Measurements from ENCODE around the gene RNF220. TPM values are rescaled to one million over a fixed set of nuclear protein-coding genes. Genes with fewer than 3 reads are reported as not detected.
"Not testable (repeated sequence)": the region's sequence is repeated elsewhere in the genome, so short reads cannot be mapped to it uniquely, and the experiment has no call there.

Gene RNF220
- total RNA-seq, 1 donor from 2014 or later: 25.1 TPM

DNA sequence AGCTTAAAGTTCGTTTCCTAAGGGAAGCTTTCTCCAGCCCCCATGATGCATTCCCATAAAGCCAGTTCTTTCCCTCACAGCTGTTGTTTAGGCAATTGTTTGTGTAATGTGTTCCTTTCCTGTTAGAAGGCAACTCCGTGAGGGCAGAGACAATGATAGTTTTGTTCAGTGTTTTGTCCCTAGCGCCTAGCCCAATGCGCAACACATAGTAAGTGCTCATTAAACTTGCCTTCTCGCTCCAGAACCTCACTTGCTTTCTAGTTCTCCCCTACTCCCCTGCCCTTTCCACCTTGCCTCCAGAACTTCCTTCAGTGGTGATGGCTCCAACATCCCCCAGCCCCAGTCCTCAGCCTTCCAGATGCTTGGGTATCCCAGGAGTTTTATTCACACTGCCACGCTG lies 153.8 kb downstream of the RNF220 start:
- no peak overlapping the region for H3K9ac ChIP-seq (ENCODE audit: low read depth in 1 of 3, low read length in 3 of 3)
- H3K36me3 ChIP-seq (ENCODE audit: control insufficient read depth in 3 of 3, insufficient read depth in 3 of 3, low read length in 3 of 3): no peaks in the 10 kb centered on the region
- peaks cover 15 to 20% (median 19%) of the 10 kb centered on the region in 3 donors for H3K27me3 ChIP-seq (ENCODE audit: control insufficient read depth in 3 of 3, insufficient read depth in 3 of 3, low read length in 3 of 3)
- H3K9me3 ChIP-seq (ENCODE audit: control insufficient read depth in 3 of 3, low read length in 3 of 3): no peaks in the 10 kb centered on the region
- no peaks in the 10 kb centered on the region for H3K4me1 ChIP-seq (ENCODE audit: control insufficient read depth in 3 of 3, insufficient read depth in 3 of 3, low read length in 3 of 3)
- no peak overlapping the region for H3K4me3 ChIP-seq (ENCODE audit: low read length in 3 of 3)
- H3K27ac ChIP-seq (ENCODE audit: low read depth, low read length): no peak overlapping the region

DNA sequence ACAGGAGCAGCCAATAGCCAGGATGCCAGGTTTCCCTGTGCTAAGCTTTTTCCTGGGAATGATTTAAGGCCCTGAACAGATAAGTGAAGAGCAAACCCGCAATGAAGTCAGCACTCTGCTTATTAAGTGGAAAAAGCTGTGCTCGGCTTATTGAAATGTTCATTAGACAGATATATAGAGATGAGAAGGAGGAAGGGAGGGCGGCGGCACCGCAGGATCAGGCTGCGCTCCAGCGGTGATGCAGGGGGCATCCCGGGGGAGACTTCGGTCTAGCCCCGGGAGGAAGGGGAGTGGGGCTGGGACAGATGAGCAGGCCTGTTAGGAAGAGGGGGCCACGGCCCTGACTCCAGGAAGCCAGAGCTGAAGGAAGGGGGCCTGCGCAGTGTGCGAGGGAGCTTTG lies 154.3 kb downstream of the RNF220 start:
- H3K4me1 ChIP-seq (ENCODE audit: control insufficient read depth in 3 of 3, insufficient read depth in 3 of 3, low read length in 3 of 3): no peaks in the 10 kb centered on the region
- no peak overlapping the region for H3K4me3 ChIP-seq (ENCODE audit: low read length in 3 of 3)
- H3K9me3 ChIP-seq (ENCODE audit: control insufficient read depth in 3 of 3, low read length in 3 of 3): no peaks in the 10 kb centered on the region
- no peaks in the 10 kb centered on the region for H3K36me3 ChIP-seq (ENCODE audit: control insufficient read depth in 3 of 3, insufficient read depth in 3 of 3, low read length in 3 of 3)
- no peak overlapping the region for H3K9ac ChIP-seq (ENCODE audit: low read depth in 1 of 3, low read length in 3 of 3)
- no peak overlapping the region for H3K27ac ChIP-seq (ENCODE audit: low read depth, low read length)
- peaks cover 15 to 19% (median 16%) of the 10 kb centered on the region in 3 donors for H3K27me3 ChIP-seq (ENCODE audit: control insufficient read depth in 3 of 3, insufficient read depth in 3 of 3, low read length in 3 of 3)

DNA sequence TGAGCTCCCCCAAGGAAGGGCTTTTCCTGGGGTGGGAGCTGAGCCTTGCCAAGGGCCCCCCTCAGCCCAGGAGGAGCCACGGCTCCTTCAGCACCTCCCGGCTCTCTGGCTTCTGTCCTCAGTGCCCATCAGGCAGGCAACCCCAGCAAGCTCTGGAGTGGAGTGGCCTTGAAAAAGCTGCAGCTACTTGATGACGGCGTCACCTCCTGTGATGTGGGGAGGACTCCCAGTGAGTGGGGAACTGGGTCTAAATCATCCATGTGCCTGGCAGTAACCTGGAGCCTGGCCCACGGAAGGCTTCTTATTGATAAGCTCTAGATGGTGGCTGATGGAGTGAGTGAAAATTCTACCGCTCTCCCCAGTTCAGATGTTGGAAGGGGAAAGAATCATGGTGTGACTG lies 154.9 kb downstream of the RNF220 start:
- no peak overlapping the region for H3K9ac ChIP-seq (ENCODE audit: low read depth in 1 of 3, low read length in 3 of 3)
- no peaks in the 10 kb centered on the region for H3K36me3 ChIP-seq (ENCODE audit: control insufficient read depth in 3 of 3, insufficient read depth in 3 of 3, low read length in 3 of 3)
- no peaks in the 10 kb centered on the region for H3K9me3 ChIP-seq (ENCODE audit: control insufficient read depth in 3 of 3, low read length in 3 of 3)
- peaks cover 15 to 19% (median 16%) of the 10 kb centered on the region in 3 donors for H3K27me3 ChIP-seq (ENCODE audit: control insufficient read depth in 3 of 3, insufficient read depth in 3 of 3, low read length in 3 of 3)
- H3K4me1 ChIP-seq (ENCODE audit: control insufficient read depth in 3 of 3, insufficient read depth in 3 of 3, low read length in 3 of 3): no peaks in the 10 kb centered on the region
- no peak overlapping the region for H3K4me3 ChIP-seq (ENCODE audit: low read length in 3 of 3)
- no peak overlapping the region for H3K27ac ChIP-seq (ENCODE audit: low read depth, low read length)

DNA sequence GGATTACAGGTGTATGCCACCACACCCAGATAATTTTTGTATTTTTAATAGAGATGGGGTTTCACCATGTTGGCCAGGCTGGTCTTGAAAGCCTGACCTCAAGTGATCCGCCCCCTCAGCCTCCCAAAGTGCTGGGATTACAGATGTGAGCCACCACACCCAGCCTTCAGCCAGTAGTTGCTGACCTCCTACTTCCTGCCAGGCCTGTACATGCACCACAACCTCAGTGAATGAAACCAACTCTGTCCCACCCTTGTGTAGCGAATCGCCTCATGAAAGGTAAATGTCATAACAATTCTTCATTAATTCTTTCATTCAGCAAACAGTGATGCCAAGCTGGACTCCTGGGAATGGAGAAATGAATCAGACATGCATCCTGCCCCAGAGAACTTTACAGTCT lies 155.6 kb downstream of the RNF220 start:
- H3K9ac ChIP-seq (ENCODE audit: low read depth in 1 of 3, low read length in 3 of 3); H3K4me3 ChIP-seq (ENCODE audit: low read length in 3 of 3); H3K27ac ChIP-seq (ENCODE audit: low read depth, low read length); H3K9me3 ChIP-seq (ENCODE audit: control insufficient read depth in 3 of 3, low read length in 3 of 3); H3K4me1 ChIP-seq (ENCODE audit: control insufficient read depth in 3 of 3, insufficient read depth in 3 of 3, low read length in 3 of 3); H3K36me3 ChIP-seq (ENCODE audit: control insufficient read depth in 3 of 3, insufficient read depth in 3 of 3, low read length in 3 of 3): not testable (repeated sequence)
- peaks cover 19% of the 10 kb centered on the region in 3 donors for H3K27me3 ChIP-seq (ENCODE audit: control insufficient read depth in 3 of 3, insufficient read depth in 3 of 3, low read length in 3 of 3)

DNA sequence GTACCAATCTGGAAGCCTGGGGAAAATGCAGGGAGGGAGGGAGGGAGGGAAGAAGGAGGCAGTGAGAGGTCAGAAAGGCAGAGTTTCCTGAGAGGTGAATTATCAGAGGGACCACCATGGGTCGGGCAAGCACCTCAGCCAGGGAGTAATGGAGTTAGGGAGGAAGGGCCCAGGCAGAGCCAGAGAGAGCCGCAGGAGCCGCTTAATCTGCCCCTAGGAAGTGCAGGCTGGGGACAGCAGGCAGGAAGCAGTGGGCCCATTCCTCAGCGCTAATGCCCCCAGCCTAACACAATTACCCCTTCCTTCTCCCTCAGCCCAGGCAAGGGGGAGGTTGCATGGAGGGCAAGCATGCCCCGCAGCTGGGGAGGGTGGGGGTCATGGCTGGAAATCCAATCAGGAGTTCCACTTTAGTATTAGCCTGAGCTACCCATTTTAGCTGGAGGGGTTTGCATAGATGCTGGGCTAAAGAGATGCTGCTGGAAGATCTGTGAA lies 160.2 kb downstream of the RNF220 start:
- Histone ChIP-seq H3K4me1 (ENCODE audit: control insufficient read depth in 3 of 3, insufficient read depth in 3 of 3, low read length in 3 of 3) (no peaks in the 10 kb centered on the region), H3K4me3 (ENCODE audit: low read length in 3 of 3) (no peak overlapping the region), H3K27me3 (ENCODE audit: control insufficient read depth in 3 of 3, insufficient read depth in 3 of 3, low read length in 3 of 3) (peaks cover 8 to 12% (median 8%) of the 10 kb centered on the region in 3 donors), H3K36me3 (ENCODE audit: control insufficient read depth in 3 of 3, insufficient read depth in 3 of 3, low read length in 3 of 3) (no peaks in the 10 kb centered on the region), H3K27ac (ENCODE audit: low read depth, low read length) (no peak overlapping the region), H3K9me3 (ENCODE audit: control insufficient read depth in 3 of 3, low read length in 3 of 3) (no peaks in the 10 kb centered on the region), H3K9ac (ENCODE audit: low read depth in 1 of 3, low read length in 3 of 3) (no peak overlapping the region)

DNA sequence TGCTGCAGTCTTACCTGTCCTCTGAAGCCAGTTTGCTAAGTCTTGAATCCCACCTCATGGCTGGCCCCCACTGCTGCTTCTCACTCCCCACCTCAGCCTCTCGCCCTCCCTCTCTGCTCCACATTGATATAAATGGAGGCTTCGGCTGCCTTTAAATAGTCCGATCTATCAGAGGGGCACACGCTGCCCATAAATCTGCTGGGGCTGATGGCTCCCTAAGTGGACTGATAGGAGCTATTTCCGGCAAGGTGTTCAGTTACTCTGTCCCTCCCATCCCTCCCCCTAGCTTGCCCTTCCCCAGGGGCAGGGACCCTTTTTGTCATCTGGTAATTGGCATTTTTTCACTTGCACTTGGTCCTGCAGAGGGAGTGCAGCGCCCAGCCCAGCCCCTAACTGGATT lies 160.8 kb downstream of the RNF220 start:
- H3K4me3 ChIP-seq (ENCODE audit: low read length in 3 of 3): no peak overlapping the region
- H3K36me3 ChIP-seq (ENCODE audit: control insufficient read depth in 3 of 3, insufficient read depth in 3 of 3, low read length in 3 of 3): no peaks in the 10 kb centered on the region
- no peaks in the 10 kb centered on the region for H3K9me3 ChIP-seq (ENCODE audit: control insufficient read depth in 3 of 3, low read length in 3 of 3)
- H3K27me3 ChIP-seq (ENCODE audit: control insufficient read depth in 3 of 3, insufficient read depth in 3 of 3, low read length in 3 of 3): peaks cover 8 to 12% (median 8%) of the 10 kb centered on the region in 3 donors
- no peaks in the 10 kb centered on the region for H3K4me1 ChIP-seq (ENCODE audit: control insufficient read depth in 3 of 3, insufficient read depth in 3 of 3, low read length in 3 of 3)
- no peak overlapping the region for H3K9ac ChIP-seq (ENCODE audit: low read depth in 1 of 3, low read length in 3 of 3)
- H3K27ac ChIP-seq (ENCODE audit: low read depth, low read length): no peak overlapping the region

DNA sequence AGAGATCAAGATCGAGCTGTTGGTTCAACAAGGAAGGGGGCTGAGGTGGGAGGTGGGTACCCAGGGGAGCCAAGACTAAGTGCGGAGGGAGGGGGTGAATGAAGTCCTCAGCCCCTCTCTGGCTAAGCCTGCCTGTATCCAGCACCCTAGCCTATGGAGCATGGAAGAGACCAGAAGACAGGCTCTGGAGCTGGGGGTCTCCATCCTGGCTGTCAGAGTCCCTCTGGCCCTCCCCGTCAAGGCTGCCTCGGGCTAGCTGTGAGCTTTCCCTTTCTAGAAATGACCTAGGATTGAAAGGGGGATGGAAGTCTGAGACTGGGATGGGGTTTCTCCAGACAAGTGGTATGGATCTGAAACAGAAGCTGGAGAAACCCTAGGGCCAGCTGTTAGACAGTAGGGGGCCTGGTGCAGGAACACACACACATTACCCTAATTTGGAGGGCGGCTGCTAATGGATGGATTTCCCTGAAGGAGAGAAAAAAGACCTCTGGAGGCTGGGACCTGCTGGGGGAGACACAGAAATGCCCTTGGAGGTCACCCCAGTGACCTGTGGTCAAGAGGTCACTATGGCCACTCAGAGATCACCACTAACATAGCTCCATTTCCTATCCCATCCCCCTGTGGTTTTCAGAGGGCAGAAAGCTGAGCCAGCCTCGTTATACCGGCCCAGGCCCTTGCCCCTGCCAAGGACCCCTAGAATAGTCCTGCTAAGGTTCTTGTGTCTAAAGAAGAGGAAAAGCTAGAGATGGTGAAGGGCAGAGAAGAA lies 161.4 kb downstream of the RNF220 start:
- no peak overlapping the region for H3K9ac ChIP-seq (ENCODE audit: low read depth in 1 of 3, low read length in 3 of 3)
- peaks cover 8 to 12% (median 8%) of the 10 kb centered on the region in 3 donors for H3K27me3 ChIP-seq (ENCODE audit: control insufficient read depth in 3 of 3, insufficient read depth in 3 of 3, low read length in 3 of 3)
- H3K4me1 ChIP-seq (ENCODE audit: control insufficient read depth in 3 of 3, insufficient read depth in 3 of 3, low read length in 3 of 3): no peaks in the 10 kb centered on the region
- no peak overlapping the region for H3K27ac ChIP-seq (ENCODE audit: low read depth, low read length)
- no peak overlapping the region for H3K4me3 ChIP-seq (ENCODE audit: low read length in 3 of 3)
- no peaks in the 10 kb centered on the region for H3K36me3 ChIP-seq (ENCODE audit: control insufficient read depth in 3 of 3, insufficient read depth in 3 of 3, low read length in 3 of 3)
- H3K9me3 ChIP-seq (ENCODE audit: control insufficient read depth in 3 of 3, low read length in 3 of 3): no peaks in the 10 kb centered on the region

DNA sequence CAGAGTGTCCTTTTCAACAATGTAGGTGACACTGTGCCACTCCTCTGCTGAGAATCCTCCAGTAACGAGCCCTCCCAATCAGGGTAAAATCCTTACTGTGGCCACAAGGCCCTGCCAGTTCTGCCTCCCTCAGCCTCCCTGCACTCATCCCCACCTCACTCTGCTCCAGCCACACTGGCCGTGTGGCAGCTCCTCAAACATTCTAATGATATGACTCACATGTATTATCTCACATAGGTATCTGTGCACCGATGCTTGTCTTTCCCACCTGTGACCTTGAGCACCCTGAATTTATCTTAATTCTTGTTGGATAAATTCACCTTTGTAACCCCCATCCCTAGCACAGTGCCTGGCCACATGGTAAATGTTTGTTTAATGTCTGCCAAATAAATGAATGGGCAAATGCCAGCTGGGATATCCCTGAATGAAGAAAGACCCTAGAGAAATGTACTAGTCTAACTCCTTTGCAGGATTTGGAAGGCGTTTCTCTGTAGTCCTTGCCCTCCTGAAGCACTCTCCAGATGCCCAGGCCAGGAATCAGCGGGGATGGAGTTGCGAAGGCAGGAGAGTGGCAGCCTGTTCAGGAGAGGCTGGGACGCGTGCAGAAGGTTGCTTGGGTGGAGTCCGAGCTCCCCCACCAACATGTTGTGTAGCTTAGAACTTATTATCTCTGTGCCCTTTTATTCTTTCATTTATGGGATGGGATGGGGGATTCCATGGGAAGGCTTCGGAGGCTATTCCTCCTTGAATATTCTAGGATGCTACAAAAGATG lies 163.3 kb downstream of the RNF220 start:
- Histone ChIP-seq H3K36me3 (ENCODE audit: control insufficient read depth in 3 of 3, insufficient read depth in 3 of 3, low read length in 3 of 3) (no peaks in the 10 kb centered on the region), H3K4me3 (ENCODE audit: low read length in 3 of 3) (no peak overlapping the region), H3K9ac (ENCODE audit: low read depth in 1 of 3, low read length in 3 of 3) (no peak overlapping the region), H3K9me3 (ENCODE audit: control insufficient read depth in 3 of 3, low read length in 3 of 3) (no peaks in the 10 kb centered on the region), H3K27me3 (ENCODE audit: control insufficient read depth in 3 of 3, insufficient read depth in 3 of 3, low read length in 3 of 3) (peaks cover 3 to 12% (median 8%) of the 10 kb centered on the region in 3 donors), H3K4me1 (ENCODE audit: control insufficient read depth in 3 of 3, insufficient read depth in 3 of 3, low read length in 3 of 3) (no peaks in the 10 kb centered on the region), H3K27ac (ENCODE audit: low read depth, low read length) (no peak overlapping the region)

DNA sequence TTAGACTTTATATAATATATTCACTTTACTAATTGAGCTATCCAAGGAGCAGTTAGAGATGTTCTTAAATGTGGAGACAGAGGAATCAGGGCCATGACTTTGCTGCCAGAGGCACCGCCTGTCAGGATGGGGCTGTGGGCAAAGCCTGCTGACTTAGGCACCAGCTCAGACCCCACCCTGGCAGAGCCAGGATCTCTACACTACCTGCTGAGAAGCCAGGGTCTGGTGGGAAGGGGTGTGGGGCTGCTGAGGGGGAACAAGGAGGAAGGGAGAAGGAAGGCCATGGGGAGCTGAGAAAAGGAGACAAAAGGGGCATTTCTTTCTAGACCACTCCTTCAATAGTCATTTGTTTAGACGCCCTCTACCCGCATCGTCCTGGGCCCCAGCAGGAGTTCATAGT lies 164.4 kb downstream of the RNF220 start:
- Histone ChIP-seq H3K9me3 (ENCODE audit: control insufficient read depth in 3 of 3, low read length in 3 of 3) (no peaks in the 10 kb centered on the region), H3K4me3 (ENCODE audit: low read length in 3 of 3) (no peak overlapping the region), H3K9ac (ENCODE audit: low read depth in 1 of 3, low read length in 3 of 3) (no peak overlapping the region), H3K27ac (ENCODE audit: low read depth, low read length) (no peak overlapping the region), H3K36me3 (ENCODE audit: control insufficient read depth in 3 of 3, insufficient read depth in 3 of 3, low read length in 3 of 3) (no peaks in the 10 kb centered on the region), H3K27me3 (ENCODE audit: control insufficient read depth in 3 of 3, insufficient read depth in 3 of 3, low read length in 3 of 3) (peaks cover 3 to 12% (median 8%) of the 10 kb centered on the region in 3 donors), H3K4me1 (ENCODE audit: control insufficient read depth in 3 of 3, insufficient read depth in 3 of 3, low read length in 3 of 3) (no peaks in the 10 kb centered on the region)
